HUES64 (cell line): ENCODE data around the gene APP.
A peak's percentile ranks its signal among the peaks of the same experiment; 100 is the strongest.

Experiments used
- H3K27ac ChIP-seq: 2 replicates; pipeline ENCODE4 v1.7.0; 2013; ENCODE audit warnings: low read depth, low read length, inconsistent platforms
- H3K27me3 ChIP-seq: 2 replicates; pipeline ENCODE4 v1.6.1; 2013; ENCODE audit warnings: mild to moderate bottlenecking, low read length; ENCODE audit not compliant: insufficient read depth
- H3K36me3 ChIP-seq: 2 replicates; pipeline ENCODE4 v1.6.1; 2013; ENCODE audit warnings: mild to moderate bottlenecking, low read length; ENCODE audit not compliant: insufficient read depth
- H3K4me1 ChIP-seq: 2 replicates; pipeline ENCODE4 v1.6.1; 2013; ENCODE audit warnings: mild to moderate bottlenecking, low read length, moderate library complexity; ENCODE audit not compliant: insufficient read depth
- H3K4me3 ChIP-seq: 2 replicates; pipeline ENCODE4 v1.5.1; 2013; ENCODE audit warnings: mild to moderate bottlenecking, low read length, moderate library complexity
- H3K9ac ChIP-seq: 2 replicates; pipeline ENCODE4 v1.6.1; 2013; ENCODE audit warnings: mild to moderate bottlenecking, low read depth, low read length
- H3K9me3 ChIP-seq: 2 replicates; pipeline ENCODE4 v1.6.1; 2013; ENCODE audit warnings: low read depth, low read length; ENCODE audit not compliant: insufficient read depth
- WGBS: fragments of 150-250, 120-280 bp; methylation state at CpG from one replicate; pipeline ENCODE4 v1.1.7; 2013; ENCODE audit warnings: missing lambda C conversion rate; 5-methylcytosine and 5-hydroxymethylcytosine counted together

Gene APP

DNA sequence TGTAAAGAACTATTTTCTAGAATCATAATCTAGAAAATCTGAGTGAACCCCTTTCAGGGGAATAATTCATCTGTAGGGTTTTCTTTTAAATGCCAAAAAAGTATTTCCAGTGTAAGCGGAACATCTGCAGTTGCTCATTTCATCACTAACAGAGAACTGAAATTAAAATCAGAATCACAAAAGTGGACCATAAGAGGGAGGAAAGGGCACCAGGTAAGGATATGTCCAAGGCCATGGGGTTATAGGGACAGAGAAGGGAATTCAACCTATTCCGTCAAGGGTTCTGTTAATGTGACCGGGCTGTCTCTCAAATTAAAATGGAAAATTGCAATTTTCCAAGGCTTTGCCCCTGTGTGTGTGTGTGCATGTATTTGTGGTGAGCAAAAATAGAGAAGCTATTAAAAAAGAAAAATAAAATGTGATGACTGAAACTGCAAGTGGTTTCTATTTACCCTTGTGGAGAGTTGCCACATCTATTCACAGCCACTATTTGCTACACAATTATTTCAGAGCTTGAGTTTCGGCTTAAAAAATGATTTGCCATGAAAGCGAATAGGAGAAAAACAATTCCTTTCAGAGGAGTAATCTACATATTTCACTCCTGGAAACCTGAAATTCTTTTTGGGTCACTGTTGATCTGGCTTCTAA lies 53.1 kb downstream of the APP start:
- Histone ChIP-seq H3K36me3 (peaks cover 3% of the 10 kb centered on the region), H3K27ac (peak overlapping the region; percentile 4; the same call in 1 of the 2 replicates), H3K9ac (no peak overlapping the region), H3K27me3 (no peaks in the 10 kb centered on the region), H3K4me3 (no peak overlapping the region), H3K9me3 (no peaks in the 10 kb centered on the region), H3K4me1 (peaks cover 77% of the 10 kb centered on the region)
- WGBS: 94% methylated on average over 5 of the region's 5 CpGs

GRCh38 chr21:26116456-26117011 lies 54.0 kb downstream of the APP start:
- Histone ChIP-seq H3K36me3 (peaks cover 12% of the 10 kb centered on the region), H3K4me3 (no peak overlapping the region), H3K27ac (peak overlapping the region; percentile 36), H3K27me3 (no peaks in the 10 kb centered on the region), H3K9me3 (no peaks in the 10 kb centered on the region), H3K9ac (peak overlapping the region; percentile 10; the same call in 1 of the 2 replicates), H3K4me1 (peaks cover 79% of the 10 kb centered on the region)
- 88% methylated on average over 5 of the region's 5 CpGs for WGBS

DNA sequence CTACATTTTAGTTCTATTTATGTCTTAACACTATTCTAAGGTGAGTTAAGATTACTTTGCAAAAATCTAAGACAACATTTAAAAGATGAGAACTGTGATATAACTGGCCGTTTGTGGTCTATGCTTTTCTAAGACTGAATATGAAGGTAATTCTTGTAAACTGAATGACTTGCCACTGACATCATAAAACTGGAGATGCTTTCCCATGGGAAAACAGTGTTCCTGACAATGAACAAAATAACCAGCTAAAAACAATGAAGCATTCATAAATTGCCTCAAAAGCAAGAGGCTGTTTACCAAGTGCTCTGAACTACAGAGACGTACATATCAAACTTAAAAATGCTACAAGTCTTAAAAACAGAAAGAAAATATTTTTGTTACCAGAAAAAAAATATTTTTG lies 54.7 kb downstream of the APP start:
- Histone ChIP-seq H3K36me3 (peaks cover 18% of the 10 kb centered on the region), H3K4me3 (no peak overlapping the region), H3K4me1 (peaks cover 82% of the 10 kb centered on the region), H3K9ac (peak overlapping the region; percentile 10; the same call in 1 of the 2 replicates), H3K27me3 (no peaks in the 10 kb centered on the region), H3K27ac (peak overlapping the region; percentile 36; the same call in 1 of the 2 replicates), H3K9me3 (no peaks in the 10 kb centered on the region)
- WGBS: 89% methylated on average over 2 of the region's 2 CpGs

GRCh38 chr21:26115305-26115704 lies 55.3 kb downstream of the APP start:
- peak overlapping the region; percentile 38; the same call in 1 of the 2 replicates for H3K27ac ChIP-seq
- peaks cover 24% of the 10 kb centered on the region for H3K36me3 ChIP-seq
- H3K9me3 ChIP-seq: no peaks in the 10 kb centered on the region
- 86% methylated on average over 3 of the region's 3 CpGs for WGBS
- H3K4me3 ChIP-seq: no peak overlapping the region
- H3K9ac ChIP-seq: 0 out of 2 replicates have a peak overlapping the region, but pooled peaks have one; percentile 40
- peaks cover 79% of the 10 kb centered on the region for H3K4me1 ChIP-seq
- H3K27me3 ChIP-seq: no peaks in the 10 kb centered on the region

- no peak overlapping the region for H3K27ac ChIP-seq
- H3K9ac ChIP-seq: no peak overlapping the region
- no peak overlapping the region for H3K4me3 ChIP-seq
- 89% methylated on average over 2 of the region's 3 CpGs for WGBS
- H3K36me3 ChIP-seq: peaks cover 41% of the 10 kb centered on the region
- H3K4me1 ChIP-seq: peaks cover 64% of the 10 kb centered on the region
- no peaks in the 10 kb centered on the region for H3K9me3 ChIP-seq
- H3K27me3 ChIP-seq: no peaks in the 10 kb centered on the region
Measured at GRCh38 chr21:26112975-26113374, 57.6 kb downstream of the APP start.

- no peaks in the 10 kb centered on the region for H3K9me3 ChIP-seq
- 88% methylated on average over 5 of the region's 7 CpGs for WGBS
- H3K4me1 ChIP-seq: peaks cover 66% of the 10 kb centered on the region
- H3K27ac ChIP-seq: peak overlapping the region; percentile 19; the same call in 1 of the 2 replicates
- H3K27me3 ChIP-seq: no peaks in the 10 kb centered on the region
- no peak overlapping the region for H3K4me3 ChIP-seq
- H3K36me3 ChIP-seq: peaks cover 48% of the 10 kb centered on the region
- H3K9ac ChIP-seq: no peak overlapping the region
Measured at GRCh38 chr21:26112127-26112742, 58.3 kb downstream of the APP start.

- WGBS: 73% methylated on average over 1 of the region's 2 CpGs
- Histone ChIP-seq H3K4me3 (no peak overlapping the region), H3K27ac (no peak overlapping the region), H3K9me3 (no peaks in the 10 kb centered on the region), H3K36me3 (peaks cover 53% of the 10 kb centered on the region), H3K9ac (no peak overlapping the region), H3K4me1 (peaks cover 69% of the 10 kb centered on the region), H3K27me3 (no peaks in the 10 kb centered on the region)
Measured at GRCh38 chr21:26110715-26111114, 59.9 kb downstream of the APP start.

DNA sequence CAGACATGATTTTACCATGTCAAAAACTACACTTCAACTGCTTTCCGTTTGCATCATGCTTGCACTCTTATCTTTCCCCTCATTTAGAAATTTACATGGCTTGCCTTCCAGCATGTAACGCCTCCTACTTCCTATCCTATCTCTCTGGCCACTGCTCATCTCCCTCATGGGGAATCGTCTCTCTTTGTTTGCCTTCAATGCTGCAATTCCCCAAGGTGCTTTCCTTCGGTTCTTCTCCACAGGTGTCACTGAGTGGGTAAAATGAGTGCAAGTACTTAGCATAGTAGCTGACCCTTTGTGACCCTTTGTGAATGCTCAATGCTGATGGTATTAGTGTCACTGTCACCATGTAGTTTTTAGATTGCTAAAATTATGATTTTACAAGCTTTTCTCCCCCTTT lies 63.1 kb downstream of the APP start:
- 53% methylated on average over 4 of the region's 4 CpGs for WGBS
- Histone ChIP-seq H3K4me1 (peaks cover 61% of the 10 kb centered on the region), H3K36me3 (peaks cover 58% of the 10 kb centered on the region), H3K27ac (peak overlapping the region; percentile 40), H3K4me3 (no peak overlapping the region), H3K27me3 (no peaks in the 10 kb centered on the region), H3K9me3 (no peaks in the 10 kb centered on the region), H3K9ac (no peak overlapping the region)

DNA sequence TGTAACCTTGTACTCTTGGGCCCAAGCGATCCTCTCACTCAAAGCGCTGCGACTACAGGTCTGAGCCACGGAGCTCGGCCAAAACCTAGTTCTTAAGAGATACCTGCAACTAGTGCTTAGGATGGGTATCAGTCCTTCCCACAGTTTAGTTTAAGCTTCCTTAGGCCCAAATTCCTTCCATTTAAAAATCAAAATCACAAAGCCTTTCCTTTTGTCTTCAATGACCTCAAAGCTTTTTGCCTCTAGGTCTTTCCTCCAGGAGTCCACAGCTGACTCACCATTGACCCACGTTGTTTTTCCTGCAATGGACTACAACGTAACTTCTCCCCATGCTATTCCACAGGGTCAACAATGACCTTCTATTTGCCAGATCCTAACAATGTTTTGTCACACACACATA lies 64.0 kb downstream of the APP start:
- Histone ChIP-seq H3K9ac (peak overlapping the region; percentile 19; the same call in 1 of the 2 replicates), H3K36me3 (peaks cover 50% of the 10 kb centered on the region), H3K27me3 (no peaks in the 10 kb centered on the region), H3K4me3 (no peak overlapping the region; the same call in 1 of the 2 replicates), H3K27ac (peak overlapping the region; percentile 40), H3K9me3 (no peaks in the 10 kb centered on the region), H3K4me1 (peaks cover 55% of the 10 kb centered on the region)
- 57% methylated on average over 7 of the region's 7 CpGs for WGBS

- Histone ChIP-seq H3K27ac (peak overlapping the region; percentile 40; the same call in 1 of the 2 replicates), H3K9me3 (no peaks in the 10 kb centered on the region), H3K4me3 (no peak overlapping the region), H3K27me3 (no peaks in the 10 kb centered on the region), H3K4me1 (peaks cover 50% of the 10 kb centered on the region), H3K9ac (no peak overlapping the region), H3K36me3 (peaks cover 42% of the 10 kb centered on the region)
- WGBS: 86% methylated on average over 5 of the region's 5 CpGs
Measured at GRCh38 chr21:26105819-26106218, 64.8 kb downstream of the APP start.

GRCh38 chr21:26100573-26100972 lies 70.0 kb downstream of the APP start:
- Histone ChIP-seq H3K27me3 (no peaks in the 10 kb centered on the region), H3K9me3 (no peaks in the 10 kb centered on the region), H3K4me1 (peaks cover 46% of the 10 kb centered on the region), H3K27ac (0 out of 2 replicates have a peak overlapping the region, but pooled peaks have one; percentile 11), H3K36me3 (peaks cover 7% of the 10 kb centered on the region), H3K4me3 (no peak overlapping the region), H3K9ac (no peak overlapping the region)
- 86% methylated on average over 2 of the region's 2 CpGs for WGBS
